ENCODE measurements around the gene FARP1.

DNA sequence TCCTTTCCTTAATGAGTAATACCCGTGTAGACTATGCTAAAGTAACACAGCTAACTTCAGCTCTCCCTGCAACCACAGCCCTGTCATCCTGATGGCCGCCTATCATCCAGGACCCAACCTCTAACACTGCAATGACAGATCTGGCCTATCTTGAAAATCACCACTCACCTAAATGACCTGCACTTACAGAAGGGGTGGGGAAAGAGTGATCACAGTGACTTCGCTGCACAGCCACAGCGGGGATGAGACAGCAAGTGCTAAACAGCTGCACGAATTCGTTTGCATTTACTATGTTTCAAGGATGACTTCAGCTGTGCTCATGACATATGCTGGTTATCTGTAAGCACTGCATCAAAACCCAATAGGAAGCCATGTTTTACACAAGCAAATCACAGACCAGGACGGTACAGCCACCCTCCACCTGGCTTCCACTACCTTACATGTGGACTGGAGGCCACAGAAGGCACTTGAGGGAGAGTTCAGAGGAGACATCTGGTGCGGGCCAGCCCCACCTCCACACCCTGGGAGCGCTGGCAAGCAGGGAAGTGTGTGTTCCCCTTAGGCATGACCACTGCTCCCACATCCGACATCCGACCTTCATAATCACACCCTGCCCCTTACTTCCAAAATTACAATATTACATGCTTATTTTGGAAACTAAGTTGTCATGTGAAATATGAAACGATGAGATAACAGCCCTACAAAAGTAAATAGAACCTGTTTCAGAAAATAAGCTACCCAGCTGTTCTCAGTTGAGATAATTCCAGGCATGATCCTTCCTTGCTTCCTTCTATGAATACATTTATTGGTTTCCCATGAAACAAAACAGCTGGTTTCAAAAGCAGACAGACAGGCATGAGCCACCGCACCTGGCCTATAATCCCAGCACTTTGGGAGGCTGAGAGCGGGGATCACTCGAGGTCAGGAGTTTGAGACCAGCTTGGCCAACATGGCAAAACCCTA lies 338.3 kb downstream of the FARP1 start:
- TF ChIP-seq, protein P1, sequence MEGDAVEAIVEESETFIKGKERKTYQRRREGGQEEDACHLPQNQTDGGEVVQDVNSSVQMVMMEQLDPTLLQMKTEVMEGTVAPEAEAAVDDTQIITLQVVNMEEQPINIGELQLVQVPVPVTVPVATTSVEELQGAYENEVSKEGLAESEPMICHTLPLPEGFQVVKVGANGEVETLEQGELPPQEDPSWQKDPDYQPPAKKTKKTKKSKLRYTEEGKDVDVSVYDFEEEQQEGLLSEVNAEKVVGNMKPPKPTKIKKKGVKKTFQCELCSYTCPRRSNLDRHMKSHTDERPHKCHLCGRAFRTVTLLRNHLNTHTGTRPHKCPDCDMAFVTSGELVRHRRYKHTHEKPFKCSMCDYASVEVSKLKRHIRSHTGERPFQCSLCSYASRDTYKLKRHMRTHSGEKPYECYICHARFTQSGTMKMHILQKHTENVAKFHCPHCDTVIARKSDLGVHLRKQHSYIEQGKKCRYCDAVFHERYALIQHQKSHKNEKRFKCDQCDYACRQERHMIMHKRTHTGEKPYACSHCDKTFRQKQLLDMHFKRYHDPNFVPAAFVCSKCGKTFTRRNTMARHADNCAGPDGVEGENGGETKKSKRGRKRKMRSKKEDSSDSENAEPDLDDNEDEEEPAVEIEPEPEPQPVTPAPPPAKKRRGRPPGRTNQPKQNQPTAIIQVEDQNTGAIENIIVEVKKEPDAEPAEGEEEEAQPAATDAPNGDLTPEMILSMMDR (IDR thresholded peaks at IDR 0.05) = no peak
- TF ChIP-seq POLR2A (IDR thresholded peaks at IDR 0.05; ENCODE audit: low read depth) = no peak

All from esophagus muscularis mucosa (tissue), 3 donors.